Activated T-cell treated with anti-CD3 and anti-CD28 coated beads for 4 hours (primary cell): ENCODE results near the gene PCDHA2.
"Not testable (repeated sequence)": the region's sequence is repeated elsewhere in the genome, so short reads cannot be mapped to it uniquely, and the experiment has no call there.

Experiments
- DNase-seq: peaks from one replicate; pipeline ENCODE4 v3.0.0-alpha.2; 2020

The PCDHA2 gene

GRCh38 chr5:140794595-140795258 lies at the start of gene PCDHA2:
PCDHA2 (plus strand) TSS chr5:140794852.
- DNase-seq: no peak

- no peak for DNase-seq
Observed at GRCh38 chr5:140753561-140753960, 41.1 kb upstream of the PCDHA2 start.

GRCh38 chr5:140764177-140764973 lies 30.3 kb upstream of the PCDHA2 start:
- DNase-seq: no peak

- no peak for DNase-seq
Observed at GRCh38 chr5:140767444-140767843, 27.2 kb upstream of the PCDHA2 start.

GRCh38 chr5:140780512-140780911 lies 14.1 kb upstream of the PCDHA2 start:
- no peak for DNase-seq

GRCh38 chr5:140785905-140786686 lies 8.6 kb upstream of the PCDHA2 start, which contains the start of gene PCDHA1:
PCDHA1 (plus strand) TSS chr5:140786140.
- DNase-seq: no peak

- DNase-seq: not testable (repeated sequence)
Observed at GRCh38 chr5:140787422-140787821, 7.2 kb upstream of the PCDHA2 start.

GRCh38 chr5:140787849-140788504 lies 6.7 kb upstream of the PCDHA2 start:
- not testable (repeated sequence) for DNase-seq

GRCh38 chr5:140791089-140791488 lies 3.6 kb upstream of the PCDHA2 start:
- DNase-seq: no peak

- DNase-seq: no peak
Observed at GRCh38 chr5:140795259-140795641, 598 bp downstream of the PCDHA2 start.

GRCh38 chr5:140796072-140796717 lies 1.5 kb downstream of the PCDHA2 start:
- not testable (repeated sequence) for DNase-seq

GRCh38 chr5:140796718-140797095 lies 2.1 kb downstream of the PCDHA2 start:
- no peak for DNase-seq

GRCh38 chr5:140800816-140801493 lies 6.3 kb downstream of the PCDHA2 start, which contains the start of gene PCDHA3:
PCDHA3 (plus strand) TSS chr5:140801057.
- no peak for DNase-seq

GRCh38 chr5:140801494-140801841 lies 6.8 kb downstream of the PCDHA2 start:
- DNase-seq: no peak

- not testable (repeated sequence) for DNase-seq
Observed at GRCh38 chr5:140802381-140802780, 7.7 kb downstream of the PCDHA2 start.

- DNase-seq: no peak
Observed at GRCh38 chr5:140802781-140803271, 8.2 kb downstream of the PCDHA2 start.

GRCh38 chr5:140806834-140807775 lies 12.5 kb downstream of the PCDHA2 start, which contains the start of gene PCDHA4:
PCDHA4 (plus strand) TSS chr5:140807068.
- DNase-seq: no peak

- DNase-seq: not testable (repeated sequence)
Observed at GRCh38 chr5:140808241-140808888, 13.7 kb downstream of the PCDHA2 start.

- no peak for DNase-seq
Observed at GRCh38 chr5:140808889-140809291, 14.2 kb downstream of the PCDHA2 start.
